CD1c-positive myeloid dendritic cell (primary cell): ENCODE data around the gene PIP5K1C.

Source experiments
- DNase-seq: peaks from one replicate; pipeline ENCODE4 v3.0.0-alpha.2; 2016; ENCODE audit errors: extremely low spot score

The PIP5K1C gene

GRCh38 chr19:3610745-3611717 is 89.2 kb downstream of the PIP5K1C start:
- DNase-seq, result no peak

- no peak for DNase-seq
Observed at GRCh38 chr19:3609779-3610719, 90.2 kb downstream of the PIP5K1C start.

GRCh38 chr19:3608750-3609322 is 91.4 kb downstream of the PIP5K1C start:
- no peak for DNase-seq

GRCh38 chr19:3608079-3608641 is 92.1 kb downstream of the PIP5K1C start:
- peak; percentile 24 for DNase-seq

GRCh38 chr19:3607303-3608078 is 92.8 kb downstream of the PIP5K1C start:
- DNase-seq, result peak; percentile 54

GRCh38 chr19:3606690-3607289 is 93.5 kb downstream of the PIP5K1C start, which contains the start of gene TBXA2R:
Gene TBXA2R, minus strand, starts transcription at chr19:3606875. Its CDS starts 6,241 bp downstream, at chr19:3600634.
- peak; percentile 53 for DNase-seq

- DNase-seq, result no peak
Observed at GRCh38 chr19:3606174-3606689, 94.0 kb downstream of the PIP5K1C start.

- no peak for DNase-seq
Observed at GRCh38 chr19:3605770-3606169, 94.5 kb downstream of the PIP5K1C start.

- no peak for DNase-seq
Observed at GRCh38 chr19:3605361-3605760, 94.9 kb downstream of the PIP5K1C start.

GRCh38 chr19:3604987-3605343 is 95.3 kb downstream of the PIP5K1C start:
- DNase-seq, result peak; percentile 23

GRCh38 chr19:3604227-3604986 is 95.9 kb downstream of the PIP5K1C start:
- DNase-seq, result no peak

- no peak for DNase-seq
Observed at GRCh38 chr19:3603121-3603811, 97.0 kb downstream of the PIP5K1C start.

- no peak for DNase-seq
Observed at GRCh38 chr19:3601021-3601420, 99.2 kb downstream of the PIP5K1C start.

GRCh38 chr19:3599776-3600187 is 100.5 kb downstream of the PIP5K1C start:
- DNase-seq, result no peak

- DNase-seq, result no peak
Observed at GRCh38 chr19:3595521-3596061, 104.7 kb downstream of the PIP5K1C start.

- no peak for DNase-seq
Observed at GRCh38 chr19:3593156-3593555, 107.1 kb downstream of the PIP5K1C start.

GRCh38 chr19:3591876-3592613 is 108.2 kb downstream of the PIP5K1C start:
- DNase-seq, result no peak
